Right renal cortex interstitium (tissue), 3 donors: ENCODE results near the gene PCK2. TPM values are rescaled to one million over a fixed set of nuclear protein-coding genes. Genes with fewer than 3 reads are reported as not detected.

ENCODE experiments used
- DNase-seq, 3 donors: peaks; one replicate each; pipeline ENCODE4 v3.0.0-alpha.2; 2013; ENCODE audit warnings: low read depth in 3 of 3, low spot score in 2 of 3
- polyA plus RNA-seq, 3 donors: library from polyadenylated mRNA; unstranded; fragments of 120-200 nt; gene quantifications; one replicate each; pipeline ENCODE4 v1.2.1, GENCODE V29; 2013; ENCODE audit not compliant: insufficient read length in 3 of 3

Gene PCK2
- polyA plus RNA-seq, 3 donors = 25.5 to 32.6 (median 27.3) TPM

DNA sequence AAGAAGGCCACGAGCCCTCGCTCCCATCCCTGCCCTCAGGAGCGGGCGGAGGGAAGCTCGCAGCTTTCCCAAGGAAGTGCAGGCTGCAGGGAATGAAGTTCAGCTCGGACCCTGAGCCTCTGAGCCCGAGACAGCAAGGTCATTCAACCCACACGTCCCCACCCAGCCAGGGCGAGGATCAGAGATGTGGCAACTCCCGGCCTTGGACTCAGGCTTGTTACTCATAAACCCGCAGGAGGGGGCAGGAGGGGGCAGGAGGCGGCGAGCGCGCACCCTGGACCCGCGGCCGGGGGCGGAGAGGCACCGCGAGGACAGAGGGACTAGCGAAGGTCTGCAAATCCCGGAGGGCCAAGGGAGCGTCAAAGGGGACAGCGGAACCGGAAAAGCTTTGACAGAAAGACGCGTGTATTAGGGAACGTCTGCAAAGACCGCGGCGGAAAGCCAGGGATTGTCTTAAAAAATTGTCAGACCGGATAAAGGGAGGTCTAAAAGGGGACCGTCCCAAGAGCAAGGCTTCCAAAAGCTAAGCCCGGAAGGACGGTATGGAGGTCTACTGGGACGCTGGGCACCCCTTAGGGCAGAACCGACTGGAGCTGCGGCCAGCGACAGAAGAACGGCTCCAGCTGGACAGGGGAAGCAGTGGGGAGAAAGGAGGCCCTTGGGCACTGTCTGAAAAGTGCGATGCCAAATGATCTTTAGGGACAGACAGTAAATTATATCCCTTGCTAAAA is 19.9 kb downstream of the PCK2 start:
- DNase-seq = peak in 2 of 3 donors; percentile 76 to 77

DNA sequence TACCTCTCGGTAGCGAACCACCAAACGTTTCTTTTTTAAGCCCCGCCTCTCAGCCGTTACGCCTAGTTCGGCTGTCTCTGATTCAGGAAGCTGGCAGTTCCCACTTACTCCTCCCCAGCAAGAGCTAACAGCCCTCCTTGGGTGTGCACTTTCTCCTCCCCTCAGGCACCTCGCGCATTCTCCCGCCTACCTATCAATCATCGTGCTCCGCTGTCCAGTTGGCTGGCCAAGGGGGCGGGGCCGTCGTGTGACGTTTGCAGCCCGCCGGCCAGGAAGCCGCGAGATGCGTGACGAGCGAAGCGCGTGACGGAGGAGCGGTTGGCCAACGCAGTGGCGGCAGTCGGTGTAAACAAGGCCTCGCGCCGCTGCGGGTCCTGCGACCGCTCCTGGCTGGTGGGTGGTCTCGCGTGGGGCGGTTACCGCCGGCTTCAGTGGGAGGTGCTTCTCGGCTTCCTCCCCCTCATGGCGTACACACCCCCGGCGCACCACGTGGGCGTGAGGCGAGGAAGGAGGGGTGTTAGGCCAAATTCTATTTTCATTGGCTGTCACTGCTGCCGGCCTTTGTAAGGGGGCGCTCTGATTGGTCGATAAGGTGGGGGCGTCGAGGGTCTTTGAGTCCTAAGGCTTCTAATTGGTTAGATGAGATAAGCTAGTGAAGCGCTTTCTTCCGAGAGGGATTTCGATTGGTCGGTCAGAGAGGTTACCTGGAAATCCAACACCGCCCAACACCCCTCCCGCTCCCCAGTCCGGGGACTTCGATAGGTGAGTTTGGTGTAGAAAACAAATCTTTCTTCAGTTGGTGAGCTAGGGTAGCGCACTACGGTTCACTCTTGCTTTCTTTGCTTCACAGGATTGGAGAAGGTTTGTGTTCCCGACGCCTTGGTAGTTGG is 20.7 kb downstream of the PCK2 start, which contains the start of the genes DCAF11 and NRL:
Gene DCAF11, plus strand, starts transcription at position 246 of the 890 bp plus-strand sequence. CDS start 818 bp downstream, outside the sequence.
Gene NRL, minus strand, starts transcription at position 418 of the 890 bp plus-strand sequence. CDS start 32,101 bp downstream, outside the sequence.
- DNase-seq = peak; percentile 98 to 99 (median 99)

- no peak for DNase-seq
Observed at GRCh38 chr14:24115422-24116127, 21.5 kb downstream of the PCK2 start.

- DNase-seq = no peak
Observed at GRCh38 chr14:24116128-24116814, 22.2 kb downstream of the PCK2 start.

DNA sequence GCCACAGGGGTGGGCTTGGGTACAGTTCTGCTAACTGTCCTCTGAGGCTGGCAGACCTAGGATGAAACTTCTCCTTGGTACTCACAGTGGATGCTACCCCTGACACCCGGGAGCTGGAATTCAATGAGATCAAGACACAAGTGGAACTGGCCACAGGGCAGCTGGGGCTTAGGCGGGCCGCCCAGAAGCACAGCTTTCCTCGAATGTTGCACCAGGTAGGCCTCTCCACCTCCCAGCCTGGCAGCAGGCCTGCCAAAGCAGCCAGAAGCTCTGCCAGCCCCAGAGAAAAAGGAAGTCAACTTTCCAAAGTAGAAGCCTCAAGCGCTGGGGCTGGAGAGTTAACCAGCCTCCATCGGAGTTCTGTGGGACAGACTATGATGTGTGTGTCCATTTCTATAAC is 23.1 kb downstream of the PCK2 start:
- no peak for DNase-seq

GRCh38 chr14:24119691-24120090 is 25.6 kb downstream of the PCK2 start:
- no peak for DNase-seq

- no peak for DNase-seq
Observed at GRCh38 chr14:24121210-24121609, 27.1 kb downstream of the PCK2 start.

DNA sequence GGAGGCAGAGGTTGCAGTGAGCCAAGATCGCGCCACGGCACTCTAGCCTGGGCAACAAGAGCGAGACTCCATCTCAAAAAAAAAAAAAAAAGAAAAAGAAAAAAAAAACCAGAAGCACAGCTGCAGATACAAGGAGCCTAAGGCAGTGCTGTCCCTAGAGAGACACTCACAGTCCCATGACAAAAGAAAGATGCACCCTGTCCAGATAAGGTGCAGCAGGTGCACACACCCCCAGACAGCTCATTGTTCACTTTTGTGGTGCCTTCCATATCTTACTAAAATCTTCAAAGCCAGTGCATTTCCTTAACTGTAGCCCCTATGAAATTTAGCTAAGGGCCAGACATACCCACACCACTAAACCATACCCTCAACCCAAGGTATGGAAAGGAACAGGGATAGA is 28.3 kb downstream of the PCK2 start:
- DNase-seq = no peak

DNA sequence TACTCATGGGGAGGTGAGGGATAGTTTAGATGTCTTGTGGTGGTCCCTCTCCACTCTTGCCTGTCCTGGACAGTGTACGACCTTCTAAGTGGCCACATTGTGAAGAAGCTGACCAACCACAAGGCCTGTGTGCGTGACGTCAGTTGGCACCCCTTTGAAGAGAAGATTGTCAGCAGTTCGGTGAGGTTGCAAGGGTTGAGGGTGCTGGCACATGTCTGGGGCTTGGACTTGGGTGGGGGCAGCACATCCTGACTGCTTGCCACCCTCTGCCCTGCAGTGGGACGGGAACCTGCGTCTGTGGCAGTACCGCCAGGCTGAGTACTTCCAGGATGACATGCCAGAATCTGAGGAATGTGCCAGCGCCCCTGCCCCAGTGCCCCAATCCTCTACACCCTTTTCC is 28.8 kb downstream of the PCK2 start:
- DNase-seq = no peak

GRCh38 chr14:24123424-24124417 is 29.6 kb downstream of the PCK2 start:
- no peak for DNase-seq

GRCh38 chr14:24126939-24127338 is 32.8 kb downstream of the PCK2 start:
- DNase-seq = no peak

DNA sequence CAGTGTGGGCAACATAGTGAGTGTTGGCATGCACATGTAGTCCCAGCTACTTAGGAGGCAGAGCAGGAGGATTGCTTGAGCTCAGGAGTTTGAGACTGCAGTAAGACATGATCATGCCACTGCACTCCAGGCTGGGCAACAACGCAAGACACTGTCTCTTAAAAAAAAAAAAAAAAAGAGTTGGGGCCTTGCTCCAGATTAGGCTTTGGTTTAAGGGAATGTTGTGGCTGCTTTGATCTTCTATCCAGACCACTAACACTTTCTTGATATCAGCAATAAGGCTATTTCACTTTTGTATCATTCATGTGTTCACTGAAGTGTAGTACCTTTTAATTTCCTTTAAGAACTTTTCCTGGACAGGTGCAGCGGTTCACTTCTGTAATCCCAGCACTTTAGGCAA is 33.6 kb downstream of the PCK2 start:
- DNase-seq = no peak

GRCh38 chr14:24129410-24129998 is 35.4 kb downstream of the PCK2 start:
- DNase-seq = no peak

GRCh38 chr14:24130380-24130716 is 36.2 kb downstream of the PCK2 start, which contains the start of gene FITM1:
Gene FITM1, plus strand, starts transcription at chr14:24130659. Its CDS starts 905 bp downstream, at chr14:24131564.
- DNase-seq = no peak

GRCh38 chr14:24130717-24131548 is 36.8 kb downstream of the PCK2 start:
- DNase-seq = no peak

DNA sequence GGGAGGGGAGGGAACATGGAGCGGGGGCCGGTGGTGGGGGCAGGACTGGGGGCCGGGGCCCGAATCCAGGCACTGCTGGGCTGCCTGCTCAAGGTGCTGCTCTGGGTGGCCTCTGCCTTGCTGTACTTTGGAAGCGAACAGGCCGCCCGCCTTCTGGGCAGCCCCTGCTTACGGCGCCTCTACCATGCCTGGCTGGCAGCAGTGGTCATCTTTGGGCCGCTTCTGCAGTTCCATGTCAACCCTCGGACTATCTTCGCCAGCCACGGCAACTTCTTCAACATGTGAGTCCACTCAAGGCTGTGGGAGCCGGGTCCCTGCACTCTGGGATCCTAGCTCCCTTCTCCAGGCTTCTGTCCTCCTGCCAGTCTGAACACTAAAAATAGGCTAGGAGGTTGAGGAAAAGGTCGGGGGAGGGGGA is 37.4 kb downstream of the PCK2 start:
- no peak for DNase-seq

GRCh38 chr14:24132061-24132685 is 38.1 kb downstream of the PCK2 start:
- DNase-seq = no peak
